ENCODE measurements around the gene QRICH2.

QRICH2 gene

GRCh38 chr17:76354747-76355310 lies 46.8 kb upstream of the QRICH2 start:
- peaks cover 34% of the 10 kb centered on the region for H3K4me1 ChIP-seq (ENCODE audit: insufficient read depth, low read length)
- no peaks in the 10 kb centered on the region; the same call in 1 of the 2 replicates for H3K36me3 ChIP-seq (ENCODE audit: insufficient read depth, low read length)
- H4K20me1 ChIP-seq (ENCODE audit: insufficient read depth, low read length), result no peaks in the 10 kb centered on the region; the same call in 1 of the 2 replicates
- DNase-seq (no peak), ATAC-seq (ENCODE audit: insufficient read depth, low read depth) (no peak)
- peak overlapping the region; percentile 92 for H3K4me2 ChIP-seq (ENCODE audit: insufficient read depth, low read length)
- peak overlapping the region; percentile 60 for H3K9ac ChIP-seq (ENCODE audit: low read depth, low read length)
- H3K27ac ChIP-seq (ENCODE audit: low read length), result no peak overlapping the region
- no peaks in the 10 kb centered on the region for H3K27me3 ChIP-seq (ENCODE audit: insufficient read depth, low read length, poor library complexity)
- peak overlapping the region in 1 of 2 experiments; percentile 5; a peak in 2 of 4 replicates for H3K4me3 ChIP-seq (ENCODE audit: low read depth in 1 of 2, low read length in 2 of 2)
- no peaks in the 10 kb centered on the region for H3K9me3 ChIP-seq (ENCODE audit: insufficient read depth, low read length, severe bottlenecking)
- H3K79me2 ChIP-seq (ENCODE audit: insufficient read depth, low read length), result peaks cover 25% of the 10 kb centered on the region
- TF ChIP-seq EZH2 (IDR thresholded peaks at IDR 0.05; ENCODE audit: borderline replicate concordance, low read depth, low read length, severe bottlenecking) (no peak), CTCF (IDR thresholded peaks at IDR 0.05; ENCODE audit: borderline replicate concordance, extremely low read depth, low read length, poor library complexity, severe bottlenecking) (no peak)
- peak overlapping the region; percentile 51 for H2AFZ ChIP-seq (ENCODE audit: low read depth, low read length)

- Histone ChIP-seq H3K9me3 (ENCODE audit: insufficient read depth, low read length, severe bottlenecking) (no peaks in the 10 kb centered on the region), H3K27ac (ENCODE audit: low read length) (peak overlapping the region; percentile 90), H3K9ac (ENCODE audit: low read depth, low read length) (peak overlapping the region; percentile 60), H3K4me2 (ENCODE audit: insufficient read depth, low read length) (peak overlapping the region; percentile 92), H3K4me3 (ENCODE audit: low read depth in 1 of 2, low read length in 2 of 2) (peak overlapping the region; percentile 86 to 97; a peak in 3 of 4 replicates), H3K79me2 (ENCODE audit: insufficient read depth, low read length) (peaks cover 28% of the 10 kb centered on the region), H4K20me1 (ENCODE audit: insufficient read depth, low read length) (no peaks in the 10 kb centered on the region; the same call in 1 of the 2 replicates), H3K36me3 (ENCODE audit: insufficient read depth, low read length) (no peaks in the 10 kb centered on the region; the same call in 1 of the 2 replicates), H3K27me3 (ENCODE audit: insufficient read depth, low read length, poor library complexity) (no peaks in the 10 kb centered on the region), H3K4me1 (ENCODE audit: insufficient read depth, low read length) (peaks cover 34% of the 10 kb centered on the region), H2AFZ (ENCODE audit: low read depth, low read length) (peak overlapping the region; percentile 81)
- no peak; the same call in 2 of the 3 replicates for ATAC-seq (ENCODE audit: insufficient read depth, low read depth)
- DNase-seq, result no peak
- TF ChIP-seq EZH2 (IDR thresholded peaks at IDR 0.05; ENCODE audit: borderline replicate concordance, low read depth, low read length, severe bottlenecking), result no peak
These were observed 46.2 kb upstream of the QRICH2 start for GRCh38 chr17:76354317-76354729.

GRCh38 chr17:76353599-76354316 lies 45.7 kb upstream of the QRICH2 start, which contains the start of gene PRPSAP1:
PRPSAP1 (minus strand) TSS chr17:76353916; CDS start chr17:76353703, 213 bp downstream.
- peak within 1 kb of the TSS; percentile 81 for H2AFZ ChIP-seq (ENCODE audit: low read depth, low read length)
- H4K20me1 ChIP-seq (ENCODE audit: insufficient read depth, low read length), result no peaks in the 10 kb centered on the region; the same call in 1 of the 2 replicates
- peaks cover 28% of the 10 kb centered on the region for H3K79me2 ChIP-seq (ENCODE audit: insufficient read depth, low read length)
- peaks cover 34% of the 10 kb centered on the region for H3K4me1 ChIP-seq (ENCODE audit: insufficient read depth, low read length)
- peaks cover under 1% of the 10 kb centered on the region for H3K36me3 ChIP-seq (ENCODE audit: insufficient read depth, low read length)
- H3K27ac ChIP-seq (ENCODE audit: low read length), result peak within 1 kb of the TSS; percentile 90
- H3K9ac ChIP-seq (ENCODE audit: low read depth, low read length), result peak within 1 kb of the TSS; percentile 60
- peak; percentile 93 for ATAC-seq (ENCODE audit: insufficient read depth, low read depth)
- peak within 1 kb of the TSS; percentile 92 for H3K4me2 ChIP-seq (ENCODE audit: insufficient read depth, low read length)
- no peaks in the 10 kb centered on the region for H3K9me3 ChIP-seq (ENCODE audit: insufficient read depth, low read length, severe bottlenecking)
- H3K27me3 ChIP-seq (ENCODE audit: insufficient read depth, low read length, poor library complexity), result no peaks in the 10 kb centered on the region
- peak; percentile 88 for DNase-seq
- TF ChIP-seq EZH2 (IDR thresholded peaks at IDR 0.05; ENCODE audit: borderline replicate concordance, low read depth, low read length, severe bottlenecking) (no peak), CTCF (IDR thresholded peaks at IDR 0.05; ENCODE audit: borderline replicate concordance, extremely low read depth, low read length, poor library complexity, severe bottlenecking) (no peak)
- peak within 1 kb of the TSS; percentile 86 to 97 for H3K4me3 ChIP-seq (ENCODE audit: low read depth in 1 of 2, low read length in 2 of 2)
